ENCODE results near the gene IFT122. TPM values are rescaled to one million over a fixed set of nuclear protein-coding genes. Genes with fewer than 3 reads are reported as not detected.
"Not testable (repeated sequence)": the region's sequence is repeated elsewhere in the genome, so short reads cannot be mapped to it uniquely, and the experiment has no call there.

Gene IFT122
- total RNA-seq, 1 donor, result 19.9 TPM

GRCh38 chr3:129481766-129482332 is 41.8 kb downstream of the IFT122 start:
- H3K4me3 ChIP-seq (ENCODE audit: low read depth, low read length), result no peak overlapping the region
- peak; percentile 48 for DNase-seq (ENCODE audit: low read depth)
- no peak for TF ChIP-seq CTCF (IDR thresholded peaks at IDR 0.05; ENCODE audit: insufficient read depth, low read depth, low read length)

- TF ChIP-seq CTCF (IDR thresholded peaks at IDR 0.05; ENCODE audit: insufficient read depth, low read depth, low read length), result peak; percentile 17
- no peak overlapping the region for H3K4me3 ChIP-seq (ENCODE audit: low read depth, low read length)
- no peak for DNase-seq (ENCODE audit: low read depth)
These were observed 42.7 kb downstream of the IFT122 start for GRCh38 chr3:129482721-129483120.

- DNase-seq (ENCODE audit: low read depth), result no peak
- no peak for TF ChIP-seq CTCF (IDR thresholded peaks at IDR 0.05; ENCODE audit: insufficient read depth, low read depth, low read length)
- no peak overlapping the region for H3K4me3 ChIP-seq (ENCODE audit: low read depth, low read length)
These were observed 43.8 kb downstream of the IFT122 start for GRCh38 chr3:129483870-129484269.

GRCh38 chr3:129485146-129485545 is 45.1 kb downstream of the IFT122 start:
- not testable (repeated sequence) for DNase-seq (ENCODE audit: low read depth); H3K4me3 ChIP-seq (ENCODE audit: low read depth, low read length)

GRCh38 chr3:129485721-129486663 is 46.0 kb downstream of the IFT122 start:
- H3K4me3 ChIP-seq (ENCODE audit: low read depth, low read length), result no peak overlapping the region
- TF ChIP-seq CTCF (IDR thresholded peaks at IDR 0.05; ENCODE audit: insufficient read depth, low read depth, low read length), result no peak
- DNase-seq (ENCODE audit: low read depth), result peak; percentile 97

- no peak for DNase-seq (ENCODE audit: low read depth)
- no peak overlapping the region for H3K4me3 ChIP-seq (ENCODE audit: low read depth, low read length)
- TF ChIP-seq CTCF (IDR thresholded peaks at IDR 0.05; ENCODE audit: insufficient read depth, low read depth, low read length), result no peak
These were observed 46.6 kb downstream of the IFT122 start for GRCh38 chr3:129486664-129487035.

GRCh38 chr3:129487183-129487867 is 47.3 kb downstream of the IFT122 start:
- TF ChIP-seq CTCF (IDR thresholded peaks at IDR 0.05; ENCODE audit: insufficient read depth, low read depth, low read length), result no peak
- H3K4me3 ChIP-seq (ENCODE audit: low read depth, low read length), result no peak overlapping the region
- no peak for DNase-seq (ENCODE audit: low read depth)

GRCh38 chr3:129487868-129488335 is 47.9 kb downstream of the IFT122 start:
- DNase-seq (ENCODE audit: low read depth); H3K4me3 ChIP-seq (ENCODE audit: low read depth, low read length): not testable (repeated sequence)

- not testable (repeated sequence) for H3K4me3 ChIP-seq (ENCODE audit: low read depth, low read length); DNase-seq (ENCODE audit: low read depth)
These were observed 49.2 kb downstream of the IFT122 start for GRCh38 chr3:129489258-129489657.

Measured in fibroblast of villous mesenchyme (primary cell).